HEK293T (cell line): ENCODE data around the gene DHDH.
"Not testable (repeated sequence)": the region's sequence is repeated elsewhere in the genome, so short reads cannot be mapped to it uniquely, and the experiment has no call there.

Source experiments
- CTCF ChIA-PET: fragments of 350-600 bp; formaldehyde crosslinking; extraction: SDS; loops from one replicate; lab custom pipeline; 2021; ENCODE audit warnings: antibody characterized with exemption, inconsistent platforms; lab: Yijun Ruan, JAX
- POLR2A ChIA-PET: fragments of 350-600 bp; formaldehyde crosslinking; extraction: SDS; loops from one replicate; lab custom pipeline; 2020; ENCODE audit warnings: antibody characterized with exemption, inconsistent platforms; lab: Yijun Ruan, JAX
- DNase-seq: peaks from one replicate; pipeline ENCODE4 v3.0.0; 2012; ENCODE audit warnings: mixed read lengths; ENCODE audit errors: extremely low spot score
- ARNT ChIP-seq: fragments of 450-650 bp; IDR thresholded peaks from 2 replicates; pipeline ENCODE4 v1.6.1; 2017; ENCODE audit warnings: mild to moderate bottlenecking
- BHLHE40 ChIP-seq: fragments of 450-650 bp; IDR thresholded peaks from 2 replicates; pipeline ENCODE4 v1.6.1; 2016; ENCODE audit warnings: mild to moderate bottlenecking, moderate library complexity, borderline replicate concordance
- CTBP1 ChIP-seq: fragments of 450-650 bp; IDR thresholded peaks from 2 replicates; pipeline ENCODE4 v1.6.1; 2016; ENCODE audit warnings: borderline replicate concordance
- ELF4 ChIP-seq: fragments of 450-650 bp; IDR thresholded peaks from 2 replicates; pipeline ENCODE4 v1.6.1; 2017; ENCODE audit warnings: antibody characterized with exemption
- FOXA1 ChIP-seq: fragments of 450-650 bp; IDR thresholded peaks from 2 replicates; pipeline ENCODE4 v1.6.1; 2016; ENCODE audit warnings: mild to moderate bottlenecking
- FOXK2 ChIP-seq: fragments of 450-650 bp; IDR thresholded peaks from 2 replicates; pipeline ENCODE4 v1.6.1; 2016; ENCODE audit warnings: mild to moderate bottlenecking
- FOXM1 ChIP-seq: fragments of 450-650 bp; IDR thresholded peaks from 2 replicates; pipeline ENCODE4 v1.6.1; 2017; ENCODE audit warnings: mild to moderate bottlenecking, borderline replicate concordance
- HDGF ChIP-seq: fragments of 450-650 bp; IDR thresholded peaks from 2 replicates; pipeline ENCODE4 v1.6.1; 2017; ENCODE audit warnings: antibody characterized with exemption, borderline replicate concordance
- L3MBTL2 ChIP-seq: fragments of 450-650 bp; conservative IDR thresholded peaks from 2 replicates; pipeline ENCODE4 v1.6.1; 2016; ENCODE audit warnings: mild to moderate bottlenecking
- LEF1 ChIP-seq: fragments of 450-650 bp; IDR thresholded peaks from 2 replicates; pipeline ENCODE4 v1.6.1; 2017; ENCODE audit warnings: mild to moderate bottlenecking, borderline replicate concordance
- NFRKB ChIP-seq: fragments of 450-650 bp; IDR thresholded peaks from 2 replicates; pipeline ENCODE4 v1.6.1; 2016; ENCODE audit warnings: mild to moderate bottlenecking, moderate library complexity
- PKNOX1 ChIP-seq: fragments of 450-650 bp; IDR thresholded peaks from 2 replicates; pipeline ENCODE4 v1.6.1; 2016
- SP1 ChIP-seq: fragments of 450-650 bp; IDR thresholded peaks from 2 replicates; pipeline ENCODE4 v1.6.1; 2017
- SUZ12 ChIP-seq: fragments of 450-650 bp; IDR thresholded peaks from 2 replicates; pipeline ENCODE4 v1.6.1; 2016; ENCODE audit warnings: mild to moderate bottlenecking
- TARDBP ChIP-seq: fragments of 450-650 bp; IDR thresholded peaks from 2 replicates; pipeline ENCODE4 v1.6.1; 2016
- ZNF384 ChIP-seq: fragments of 450-650 bp; IDR thresholded peaks from 2 replicates; pipeline ENCODE4 v1.6.1; 2016

The DHDH gene

GRCh38 chr19:48918071-48918470 is 15.4 kb upstream of the DHDH start:
- POLR2A ChIA-PET = interaction anchor here (1.1 kb wide), 2 partner anchors 15 to 18 kb away, joined by 4 to 5 read pairs; partner anchors contain the start of gene NUCB1
- CTCF ChIA-PET = no interaction called here
- no peak for TF ChIP-seq SUZ12
- no peak for TF ChIP-seq ZNF384
- no peak for TF ChIP-seq TARDBP
- TF ChIP-seq FOXA1 = no peak
- TF ChIP-seq BHLHE40 = no peak
- no peak for TF ChIP-seq L3MBTL2
- no peak for TF ChIP-seq SP1
- no peak for TF ChIP-seq PKNOX1
- no peak for TF ChIP-seq HDGF
- no peak for DNase-seq

GRCh38 chr19:48918801-48919247 is 14.7 kb upstream of the DHDH start:
- POLR2A ChIA-PET = interaction anchor here (0.8 to 1.1 kb wide), 4 partner anchors 14 to 47 kb away, joined by 3 to 5 read pairs (median 4); partner anchors contain the start of genes NUCB1 and PPP1R15A
- TF ChIP-seq L3MBTL2 (peak; percentile 54), FOXA1 (no peak), SUZ12 (peak; percentile 92), SP1 (no peak), ARNT (no peak)
- CTCF ChIA-PET = no interaction called here
- DNase-seq = peak; percentile 76

- POLR2A ChIA-PET = interaction anchor here (0.8 to 1.1 kb wide), 4 partner anchors 14 to 47 kb away, joined by 3 to 5 read pairs (median 4); partner anchors contain the start of genes NUCB1 and PPP1R15A
- DNase-seq, CTCF ChIA-PET: not testable (repeated sequence)
Observed at GRCh38 chr19:48919271-48919670, 14.2 kb upstream of the DHDH start.

- ChIA-PET CTCF (no interaction called here), POLR2A (no interaction called here)
- TF ChIP-seq L3MBTL2 = no peak
- TF ChIP-seq HDGF = no peak
- no peak for TF ChIP-seq ARNT
- TF ChIP-seq SUZ12 = no peak
- no peak for TF ChIP-seq FOXK2
- TF ChIP-seq FOXM1 = no peak
- no peak for TF ChIP-seq NFRKB
- no peak for DNase-seq
Observed at GRCh38 chr19:48920949-48921348, 12.6 kb upstream of the DHDH start.

- no peak for TF ChIP-seq NFRKB
- TF ChIP-seq HDGF = no peak
- no peak for TF ChIP-seq BHLHE40
- TF ChIP-seq PKNOX1 = no peak
- TF ChIP-seq CTBP1 = no peak
- no peak for TF ChIP-seq ELF4
- no peak for TF ChIP-seq SUZ12
- TF ChIP-seq FOXA1 = no peak
- TF ChIP-seq SP1 = no peak
- no peak for TF ChIP-seq FOXM1
- POLR2A ChIA-PET = no interaction called here
- no peak for DNase-seq
- CTCF ChIA-PET = no interaction called here
Observed at GRCh38 chr19:48921721-48922500, 11.6 kb upstream of the DHDH start.

- ChIA-PET POLR2A (no interaction called here), CTCF (no interaction called here)
- DNase-seq = no peak
- TF ChIP-seq ARNT (no peak), FOXM1 (no peak), FOXK2 (no peak), SUZ12 (no peak)
Observed at GRCh38 chr19:48922548-48923490, 10.7 kb upstream of the DHDH start.

- ChIA-PET CTCF (no interaction called here), POLR2A (no interaction called here)
- DNase-seq = no peak
- TF ChIP-seq L3MBTL2 = no peak
- no peak for TF ChIP-seq PKNOX1
- TF ChIP-seq NFRKB = no peak
- TF ChIP-seq ZNF384 = no peak
- no peak for TF ChIP-seq FOXA1
- TF ChIP-seq BHLHE40 = no peak
- no peak for TF ChIP-seq HDGF
- no peak for TF ChIP-seq LEF1
- TF ChIP-seq SUZ12 = no peak
- TF ChIP-seq ELF4 = no peak
- no peak for TF ChIP-seq TARDBP
- no peak for TF ChIP-seq CTBP1
- no peak for TF ChIP-seq ARNT
- no peak for TF ChIP-seq FOXK2
- no peak for TF ChIP-seq SP1
- no peak for TF ChIP-seq FOXM1
Observed at GRCh38 chr19:48925240-48925843, 8.2 kb upstream of the DHDH start.

GRCh38 chr19:48925890-48926289 is 7.6 kb upstream of the DHDH start:
- CTCF ChIA-PET = interaction anchor here (0.6 kb wide), 1 partner anchor 15 kb away, joined by 6 read pairs; no protein-coding TSS in a partner anchor
- POLR2A ChIA-PET, DNase-seq: not testable (repeated sequence)
